HG03280 (cell line): ENCODE data around the gene OR7D2.

ENCODE experiments used
- ATAC-seq: cut with Tn5 transposase; IDR thresholded peaks from one replicate; pipeline ENCODE4 v1.9.1; 2021; ENCODE audit warnings: mild to moderate bottlenecking, moderate library complexity; ENCODE audit not compliant: unreplicated experiment

Gene OR7D2

DNA sequence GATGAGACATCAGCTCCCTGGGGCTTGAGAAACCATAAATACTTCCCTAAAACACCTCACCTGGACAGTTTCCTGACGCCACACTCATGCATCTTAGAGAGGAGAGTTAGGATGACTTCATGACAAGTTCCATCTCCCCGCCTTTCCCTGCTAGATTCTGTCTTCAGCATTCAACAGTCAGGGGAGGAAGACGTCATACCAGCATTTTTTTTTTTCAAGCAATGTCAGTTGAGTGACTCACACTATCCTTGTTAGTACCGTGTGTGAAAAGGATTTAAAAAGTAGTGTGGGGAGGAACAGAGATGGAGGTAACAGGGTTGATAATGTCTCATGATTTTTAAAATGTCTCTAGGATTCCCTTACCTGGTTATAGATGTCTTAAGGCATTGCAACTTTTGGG lies at the start of gene OR7D2:
Gene OR7D2 (plus strand): TSS at position 79 of the 400 bp plus-strand sequence. CDS start 6,803 bp downstream, outside the sequence.
- ATAC-seq: no peak

DNA sequence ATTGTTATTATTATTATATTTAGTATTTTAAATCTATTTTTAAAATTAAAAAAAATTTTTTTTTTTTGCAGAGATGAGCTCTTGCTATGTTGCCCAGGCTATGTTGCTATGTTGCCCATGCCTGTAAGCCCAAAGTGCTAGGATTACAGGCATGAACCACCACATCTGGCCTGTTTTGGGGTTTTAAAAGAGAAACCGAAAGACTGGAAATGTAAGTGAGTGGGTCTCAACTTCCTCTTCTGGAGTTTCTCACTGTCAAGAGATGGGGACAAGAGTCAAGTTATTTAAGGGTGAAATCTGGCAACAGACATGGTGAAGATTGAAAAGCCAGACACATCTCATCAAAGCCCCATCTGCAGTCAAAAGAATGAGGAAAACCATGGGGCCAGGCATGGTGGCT lies 47.8 kb upstream of the OR7D2 start:
- ATAC-seq: no peak

DNA sequence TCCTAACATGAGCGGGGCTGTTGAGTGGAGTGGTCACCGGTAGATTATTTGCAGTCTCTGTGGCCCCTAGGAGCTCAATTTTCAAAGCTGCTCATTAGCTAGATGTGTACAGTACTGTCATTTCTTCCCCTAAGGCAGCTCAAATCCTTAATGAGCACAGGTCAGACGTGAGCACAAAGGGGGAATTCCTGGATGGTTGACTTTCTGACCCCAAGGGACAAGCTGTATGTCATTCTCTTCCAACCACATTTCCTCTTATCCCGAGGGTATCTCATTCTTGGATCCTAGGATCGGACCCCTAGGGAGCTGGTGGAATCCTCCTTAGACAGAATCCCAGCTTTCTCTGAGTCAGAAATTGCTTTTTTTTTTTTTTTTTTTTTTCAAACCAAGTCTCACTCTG lies 46.4 kb upstream of the OR7D2 start:
- no peak for ATAC-seq

DNA sequence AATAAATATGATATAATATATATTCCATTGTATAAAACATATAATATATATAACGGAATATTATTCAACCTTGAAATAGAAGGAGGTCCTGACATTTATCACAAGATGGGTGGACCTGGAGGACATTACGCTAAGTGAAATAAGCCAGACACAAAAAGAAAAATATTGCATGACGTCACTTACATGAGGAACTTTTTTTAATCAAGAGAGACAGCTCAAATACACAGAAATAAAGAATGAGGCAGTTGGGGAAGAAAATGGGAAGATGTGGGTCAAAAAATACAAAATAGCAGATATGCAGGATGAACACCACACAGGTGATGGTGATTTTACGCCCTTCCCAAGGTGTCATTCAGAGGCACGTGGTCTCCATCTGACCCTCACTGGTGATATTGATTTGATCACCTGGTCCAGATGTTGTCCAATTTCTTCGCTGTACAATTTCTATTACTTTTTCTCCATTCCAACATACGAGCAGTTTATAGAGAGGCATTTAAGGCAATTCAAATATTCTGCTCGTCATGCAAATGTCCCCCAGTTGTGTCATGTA lies 39.1 kb upstream of the OR7D2 start:
- ATAC-seq: peak; percentile 20

DNA sequence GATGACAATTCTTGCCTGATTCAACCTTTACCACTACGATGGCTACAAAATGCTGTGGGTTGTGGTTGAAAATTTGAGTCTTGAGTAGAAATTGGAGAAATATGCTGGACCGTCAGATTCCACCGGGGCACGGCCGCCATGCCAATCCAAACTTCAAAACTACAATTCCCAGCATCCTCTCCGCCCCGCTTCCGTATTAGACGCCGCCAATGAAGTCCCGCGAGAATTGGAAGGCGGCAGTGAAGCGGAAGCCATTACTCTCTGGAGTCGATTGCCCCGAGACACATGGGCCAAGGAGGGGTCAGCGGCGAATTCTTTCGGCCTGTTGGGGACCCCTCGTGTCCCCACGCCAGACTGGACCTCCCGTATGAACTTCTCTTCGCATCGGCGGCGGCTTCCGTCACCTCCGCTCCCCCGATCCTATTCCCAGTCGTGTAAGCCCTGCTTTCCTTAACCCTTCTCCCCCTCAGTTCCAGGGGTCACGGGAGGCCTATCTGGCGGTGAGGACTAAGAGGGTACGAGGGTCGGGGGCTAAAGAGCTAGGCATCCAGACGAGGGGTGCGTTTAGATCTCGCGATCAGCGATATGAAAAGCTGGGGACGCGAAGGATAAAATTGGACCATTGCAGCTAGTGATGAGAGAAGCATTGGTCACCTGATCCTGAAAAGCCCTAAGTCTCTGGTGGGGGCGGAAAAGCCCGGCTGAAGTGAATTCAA lies 38.5 kb upstream of the OR7D2 start, which contains the start of gene ZNF317:
Gene ZNF317 (plus strand): TSS at position 239 of the 716 bp plus-strand sequence. CDS start 15,620 bp downstream, outside the sequence.
- ATAC-seq: peak; percentile 97

- no peak for ATAC-seq
Measured at GRCh38 chr19:9144920-9145319, 33.9 kb upstream of the OR7D2 start.

DNA sequence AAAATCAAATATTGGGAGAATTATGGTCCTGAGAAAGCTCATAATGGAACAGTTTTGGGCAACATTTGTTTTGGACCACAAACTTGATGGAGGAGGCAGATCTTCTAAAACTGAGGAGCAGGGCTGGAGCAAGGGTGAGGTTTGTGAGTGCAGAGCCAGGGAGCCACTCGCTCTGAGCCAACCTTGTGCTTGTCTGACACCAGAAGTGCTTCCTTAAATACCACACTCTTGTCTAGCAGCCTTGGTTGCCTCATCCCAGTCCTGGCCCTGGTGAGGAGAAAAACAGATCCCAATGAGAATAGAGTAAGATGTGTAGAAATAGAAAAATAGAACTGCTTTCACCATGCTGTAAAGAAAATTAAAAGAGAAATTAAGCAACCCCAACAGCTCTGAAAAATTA lies 31.9 kb upstream of the OR7D2 start:
- ATAC-seq: no peak

- no peak for ATAC-seq
Measured at GRCh38 chr19:9148697-9149096, 30.1 kb upstream of the OR7D2 start.

DNA sequence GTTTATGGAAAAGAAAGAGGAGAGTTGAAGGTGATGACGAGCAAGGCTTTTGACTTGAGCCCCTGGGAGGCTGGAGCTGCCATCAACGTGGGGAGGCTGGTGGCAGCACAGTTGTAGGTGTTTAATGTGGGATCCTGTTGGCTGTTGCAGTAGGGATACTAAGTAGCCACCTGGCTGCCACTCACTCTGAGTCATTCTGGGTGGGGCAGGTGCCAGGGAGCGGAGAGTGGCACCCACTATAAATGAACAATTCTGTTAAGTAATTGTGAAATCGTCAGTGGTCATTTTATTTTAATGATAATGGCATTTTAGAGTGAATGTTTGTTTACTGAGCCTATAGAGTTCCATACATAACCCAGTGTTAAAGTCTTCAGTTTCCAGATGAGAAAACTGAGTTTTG lies 28.8 kb upstream of the OR7D2 start:
- ATAC-seq: no peak

DNA sequence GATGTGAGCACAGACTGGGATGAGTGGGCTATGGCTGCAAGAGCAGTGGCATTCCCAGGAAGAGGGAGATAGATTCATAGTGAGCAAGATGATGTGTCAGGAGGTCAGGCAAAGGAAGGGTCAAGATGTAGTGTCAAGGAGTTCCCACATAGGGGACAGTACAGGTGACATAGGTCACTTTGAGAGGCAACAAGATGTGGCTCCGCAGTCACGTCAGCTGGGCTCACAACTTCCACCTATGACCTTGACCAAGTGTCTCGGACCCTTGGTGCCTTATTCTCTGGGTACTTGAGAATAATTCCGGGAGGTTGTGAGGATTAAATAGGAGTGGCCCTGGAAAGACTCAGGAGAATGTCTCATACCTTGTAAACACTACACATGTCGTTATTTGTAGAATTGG lies 28.1 kb upstream of the OR7D2 start:
- no peak for ATAC-seq

DNA sequence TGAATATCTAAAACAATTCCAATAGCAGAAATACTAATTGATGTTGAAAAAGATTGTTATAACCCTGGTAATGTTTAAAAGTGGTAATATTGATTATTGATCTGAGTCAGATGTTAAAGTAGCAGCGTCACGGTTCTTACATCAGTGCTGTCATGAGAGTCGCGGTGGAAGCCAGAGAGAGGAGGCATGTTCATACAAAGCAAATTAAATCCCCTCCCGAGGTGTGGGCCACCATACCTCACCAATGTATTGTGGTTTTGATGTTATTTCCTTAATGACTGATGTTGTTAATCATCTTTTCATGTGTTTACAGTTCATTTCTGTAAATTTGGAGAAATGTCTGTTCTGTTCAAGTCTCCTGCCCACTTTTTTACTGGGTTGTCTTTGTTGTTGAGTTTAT lies 27.4 kb upstream of the OR7D2 start:
- ATAC-seq: no peak

- ATAC-seq: no peak
Measured at GRCh38 chr19:9155591-9155990, 23.2 kb upstream of the OR7D2 start.

- ATAC-seq: no peak
Measured at GRCh38 chr19:9156304-9156703, 22.5 kb upstream of the OR7D2 start.

GRCh38 chr19:9159891-9160290 lies 18.9 kb upstream of the OR7D2 start:
- no peak for ATAC-seq

DNA sequence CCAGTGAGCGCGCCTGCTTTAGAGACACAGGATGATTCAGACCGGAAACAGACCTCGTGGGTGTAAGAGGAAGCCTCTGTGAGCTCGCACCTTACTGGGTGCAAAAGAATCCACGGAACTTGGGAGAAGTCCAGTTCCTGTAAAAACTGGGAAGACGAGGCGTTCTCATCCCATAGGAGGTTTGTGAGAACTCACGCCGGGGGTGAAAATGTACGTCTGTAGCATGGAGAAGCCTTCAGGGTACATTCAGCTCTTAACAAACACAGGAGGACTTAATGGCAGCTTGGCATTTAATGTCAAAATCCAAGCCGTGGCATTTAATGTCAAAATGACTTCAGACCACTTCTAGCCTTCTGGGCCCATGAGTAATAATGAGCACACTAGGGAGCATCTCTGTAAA lies 17.4 kb upstream of the OR7D2 start:
- no peak for ATAC-seq

DNA sequence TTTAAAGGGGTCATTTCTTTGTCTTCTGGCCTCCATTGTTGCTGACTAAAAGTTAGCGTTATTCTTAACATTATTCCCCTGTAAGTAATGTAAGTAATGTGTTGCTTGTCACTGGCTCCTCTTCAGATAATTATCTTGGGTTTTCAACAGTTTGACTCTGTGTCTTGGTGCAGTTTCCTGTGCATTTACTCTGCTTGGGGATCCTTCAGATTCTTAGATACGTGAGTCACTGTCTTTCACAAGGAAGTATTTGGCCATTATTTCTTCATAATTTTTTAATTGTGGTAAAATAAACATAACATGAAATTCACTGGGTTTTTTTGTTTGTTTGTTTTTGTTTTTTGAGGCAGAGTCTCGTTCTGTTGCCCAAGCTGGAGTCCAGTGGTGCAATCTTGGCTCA lies 13.5 kb upstream of the OR7D2 start:
- no peak for ATAC-seq

DNA sequence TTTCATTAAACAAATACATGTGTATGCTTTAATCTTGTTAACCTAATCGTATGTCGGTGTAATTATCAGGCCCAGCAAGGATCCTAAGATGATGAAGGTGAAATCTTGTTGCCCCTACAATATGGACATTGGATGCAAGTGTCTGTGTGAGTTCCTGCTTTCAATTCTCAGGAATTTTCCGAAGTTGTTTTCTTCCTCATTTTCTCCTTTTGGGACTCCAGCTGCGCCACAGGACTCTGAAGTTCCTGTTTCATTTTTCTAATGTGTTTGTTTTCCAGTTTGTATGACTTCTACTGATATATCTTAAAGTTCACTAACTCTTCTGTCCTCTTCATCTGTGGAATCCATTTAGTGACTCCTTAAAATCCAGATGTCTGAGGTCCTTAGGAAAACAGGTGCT lies 11.9 kb upstream of the OR7D2 start:
- ATAC-seq: no peak

DNA sequence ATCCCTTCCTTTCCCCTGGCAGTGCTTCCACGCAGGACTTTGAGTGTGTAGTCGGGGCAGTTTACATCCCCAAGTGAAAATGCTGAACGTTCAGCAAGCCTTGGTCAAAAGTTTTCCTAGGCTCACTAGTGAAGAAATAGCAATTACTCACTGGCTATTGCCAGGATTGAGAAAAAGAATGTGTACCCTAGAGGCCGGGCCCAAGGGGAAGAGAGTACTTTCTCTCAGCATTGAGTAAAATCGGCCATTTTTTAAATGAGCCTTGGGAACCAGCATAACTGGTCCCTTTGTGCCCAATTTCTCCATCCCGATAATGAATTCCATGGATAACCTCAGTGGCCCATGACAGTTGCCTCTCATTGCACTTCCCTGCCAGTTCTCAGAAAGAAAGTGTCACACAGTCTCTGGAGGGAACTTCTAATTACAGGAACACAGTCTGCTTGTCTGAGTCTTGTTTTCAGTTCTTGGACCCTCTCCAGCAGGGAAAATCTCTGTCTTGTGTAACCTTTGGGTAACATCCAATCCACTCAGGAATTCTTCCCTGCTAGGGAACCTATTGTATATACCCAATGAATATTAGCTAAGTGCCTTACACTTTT lies 7.3 kb upstream of the OR7D2 start:
- ATAC-seq: no peak

- no peak for ATAC-seq
Measured at GRCh38 chr19:9175326-9175725, 3.5 kb upstream of the OR7D2 start.

GRCh38 chr19:9183000-9183399 lies 4.2 kb downstream of the OR7D2 start:
- ATAC-seq: no peak

DNA sequence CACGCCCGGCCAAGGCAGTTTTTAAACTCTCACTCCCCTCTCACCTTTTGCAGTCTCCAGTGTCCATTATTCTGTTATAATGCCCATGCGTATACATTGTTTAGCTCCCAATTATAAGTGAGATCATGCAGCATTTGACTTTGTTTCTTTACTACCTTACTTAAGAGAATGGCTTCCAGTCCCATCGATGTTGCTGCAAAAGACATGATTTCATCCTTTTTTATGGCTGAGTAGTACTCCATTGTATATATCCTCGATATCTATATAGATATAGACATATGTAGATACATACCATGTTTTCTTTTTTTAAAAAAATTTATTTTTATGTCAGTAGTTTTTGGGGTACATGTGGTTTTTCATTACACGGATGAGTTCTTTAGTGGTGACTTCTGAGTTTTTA lies 8.4 kb downstream of the OR7D2 start:
- no peak for ATAC-seq

DNA sequence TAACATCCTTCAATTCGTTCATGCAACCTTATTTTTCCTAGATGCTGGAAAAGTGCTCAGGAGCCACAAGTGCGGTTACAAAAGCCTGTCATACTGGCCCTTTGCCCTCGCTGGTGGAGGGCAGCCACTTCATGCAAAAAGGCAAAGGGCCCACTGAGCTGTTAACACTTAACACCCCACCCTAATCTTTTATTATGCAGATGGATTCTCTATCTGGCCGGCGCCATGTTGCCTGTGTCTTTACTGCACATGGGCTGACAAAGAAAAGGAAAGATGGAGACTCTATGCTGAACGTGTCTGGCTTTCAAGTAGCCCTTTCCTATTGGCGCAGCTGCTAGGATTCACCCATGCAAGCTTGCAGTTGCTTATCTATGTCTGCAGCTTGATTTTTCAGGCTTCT lies 10.8 kb downstream of the OR7D2 start:
- ATAC-seq: no peak
